GM18867 (cell line): ENCODE results near the gene SLC45A3.
A peak's percentile ranks its signal among the peaks of the same experiment; 100 is the strongest.
"Not testable (repeated sequence)": the region's sequence is repeated elsewhere in the genome, so short reads cannot be mapped to it uniquely, and the experiment has no call there.

ENCODE experiments used
- ATAC-seq: cut with Tn5 transposase; IDR thresholded peaks from one replicate; pipeline ENCODE4 v1.9.1; 2021; ENCODE audit warnings: mild to moderate bottlenecking, moderate library complexity; ENCODE audit not compliant: unreplicated experiment

SLC45A3 gene

DNA sequence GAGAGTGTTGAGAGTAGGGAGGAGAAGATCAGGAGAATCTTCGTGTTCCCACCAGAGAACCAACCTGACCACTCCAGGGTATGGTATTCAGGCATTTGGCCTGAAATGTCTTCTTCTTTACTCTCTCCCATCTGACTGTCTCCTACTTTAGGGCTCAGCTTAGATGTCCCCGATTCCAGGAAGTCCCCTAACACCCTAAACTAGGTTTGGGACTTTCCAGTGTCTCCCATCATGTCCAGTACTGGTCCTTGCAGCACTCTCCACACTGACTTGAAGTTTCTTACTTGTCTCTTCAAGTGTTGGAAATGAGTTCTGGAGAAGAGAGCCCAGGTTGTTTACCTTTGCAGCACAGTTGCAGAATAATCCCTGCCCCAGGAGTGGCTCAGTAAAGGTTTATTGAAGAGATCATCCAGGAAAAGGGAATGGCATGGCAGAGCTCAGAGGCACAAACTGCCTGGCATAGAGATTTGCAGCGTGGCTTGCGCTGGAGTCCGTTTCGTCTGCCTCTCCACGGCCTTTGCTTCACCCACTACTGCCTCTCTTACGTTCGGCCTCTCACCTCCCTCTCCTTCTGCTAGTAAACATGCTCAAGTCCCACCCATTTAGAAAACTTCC lies 42.3 kb downstream of the SLC45A3 start:
- no peak for ATAC-seq

- ATAC-seq = no peak
These were observed 43.6 kb downstream of the SLC45A3 start for GRCh38 chr1:205636732-205637131.

DNA sequence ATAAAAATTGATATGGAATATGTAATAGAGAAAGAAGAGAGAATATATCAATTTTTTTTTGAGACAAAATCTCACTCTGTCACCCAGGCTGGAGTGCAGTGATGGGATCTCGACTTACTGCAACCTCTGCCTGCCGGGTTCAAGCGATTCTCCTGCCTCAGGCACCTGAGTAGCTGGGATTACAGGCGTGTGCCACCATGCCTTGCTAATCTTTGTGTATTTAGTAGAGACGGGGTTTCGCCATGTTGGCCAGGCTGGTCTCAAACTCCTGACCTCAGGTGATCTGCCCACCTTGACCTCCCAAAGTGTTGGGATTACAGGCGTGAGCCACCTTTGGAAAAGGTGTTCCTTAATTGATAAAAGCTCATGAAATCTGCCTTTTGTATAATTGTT lies 44.2 kb downstream of the SLC45A3 start:
- not testable (repeated sequence) for ATAC-seq

GRCh38 chr1:205633421-205633976 lies 46.8 kb downstream of the SLC45A3 start:
- ATAC-seq = no peak

DNA sequence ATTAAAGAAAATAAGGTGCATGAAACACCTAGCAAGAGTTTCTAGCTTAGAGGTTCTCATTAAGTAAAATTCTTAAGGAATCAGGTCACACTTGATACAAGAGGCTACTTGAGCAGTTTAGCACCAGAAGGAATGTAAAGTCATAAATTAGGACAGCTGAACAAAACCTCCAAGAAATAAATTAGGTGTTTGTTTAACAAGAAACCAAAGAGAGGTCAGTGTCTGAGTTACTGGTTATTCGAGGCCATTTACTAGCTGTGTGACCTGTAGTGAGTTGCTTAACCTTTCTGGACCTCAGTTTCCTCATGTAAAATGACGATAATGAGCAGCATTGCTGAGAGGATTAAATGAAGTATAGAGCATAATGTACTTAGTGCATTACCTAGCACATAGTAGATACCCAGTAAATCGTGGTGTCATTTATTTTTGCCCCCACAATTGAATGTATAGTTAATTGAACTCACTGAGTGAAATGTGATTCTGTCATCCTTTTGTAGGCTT lies 47.6 kb downstream of the SLC45A3 start:
- ATAC-seq = no peak

DNA sequence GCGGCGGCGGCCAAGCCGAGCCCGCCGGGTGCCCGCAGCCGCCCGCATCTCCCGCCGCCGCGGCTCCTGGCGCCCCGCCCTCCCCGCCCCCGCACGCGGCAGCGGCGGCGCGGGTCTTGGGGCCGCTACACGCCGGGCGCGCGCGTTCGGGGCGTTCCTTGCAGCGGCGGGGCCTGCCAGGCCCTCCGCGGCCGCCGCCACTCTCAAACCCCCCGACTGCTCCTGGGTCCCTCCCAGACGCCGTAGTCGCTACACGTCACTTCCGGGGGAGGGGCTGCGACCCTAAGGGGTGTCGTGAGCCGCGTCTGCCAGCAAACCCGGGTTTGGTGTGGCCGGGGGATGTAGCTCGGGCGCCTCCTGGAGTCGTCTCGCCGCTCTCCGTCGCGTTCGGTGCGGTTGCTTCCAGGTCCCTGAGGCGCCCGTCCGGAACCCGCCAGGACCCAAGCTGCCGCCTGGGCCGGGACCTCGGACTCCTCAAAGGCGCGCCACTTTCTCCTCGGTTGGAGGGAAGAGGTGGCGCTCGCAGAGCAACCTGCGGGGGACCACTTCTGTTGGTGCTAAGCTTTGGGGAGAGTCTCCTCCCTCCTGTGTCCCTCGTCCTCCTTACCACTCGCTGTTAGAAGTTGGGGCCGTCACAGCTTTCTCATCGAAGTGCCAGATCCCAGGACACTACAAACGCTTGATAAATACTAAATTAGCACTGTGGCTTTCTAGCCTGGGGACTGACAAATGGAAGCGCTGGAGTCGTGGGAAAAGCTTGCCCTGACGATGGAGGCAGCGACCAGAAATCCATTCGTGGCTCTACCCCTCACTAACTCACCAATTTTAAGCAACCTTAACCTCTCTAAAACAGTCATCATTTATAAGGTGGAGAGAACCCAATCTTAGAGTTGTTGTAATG lies 48.3 kb downstream of the SLC45A3 start, which contains the start of gene ELK4:
Gene ELK4, minus strand, starts transcription at position 244 of the 901 bp plus-strand sequence. CDS start 8,129 bp downstream, outside the sequence.
- peak; percentile 74 for ATAC-seq

DNA sequence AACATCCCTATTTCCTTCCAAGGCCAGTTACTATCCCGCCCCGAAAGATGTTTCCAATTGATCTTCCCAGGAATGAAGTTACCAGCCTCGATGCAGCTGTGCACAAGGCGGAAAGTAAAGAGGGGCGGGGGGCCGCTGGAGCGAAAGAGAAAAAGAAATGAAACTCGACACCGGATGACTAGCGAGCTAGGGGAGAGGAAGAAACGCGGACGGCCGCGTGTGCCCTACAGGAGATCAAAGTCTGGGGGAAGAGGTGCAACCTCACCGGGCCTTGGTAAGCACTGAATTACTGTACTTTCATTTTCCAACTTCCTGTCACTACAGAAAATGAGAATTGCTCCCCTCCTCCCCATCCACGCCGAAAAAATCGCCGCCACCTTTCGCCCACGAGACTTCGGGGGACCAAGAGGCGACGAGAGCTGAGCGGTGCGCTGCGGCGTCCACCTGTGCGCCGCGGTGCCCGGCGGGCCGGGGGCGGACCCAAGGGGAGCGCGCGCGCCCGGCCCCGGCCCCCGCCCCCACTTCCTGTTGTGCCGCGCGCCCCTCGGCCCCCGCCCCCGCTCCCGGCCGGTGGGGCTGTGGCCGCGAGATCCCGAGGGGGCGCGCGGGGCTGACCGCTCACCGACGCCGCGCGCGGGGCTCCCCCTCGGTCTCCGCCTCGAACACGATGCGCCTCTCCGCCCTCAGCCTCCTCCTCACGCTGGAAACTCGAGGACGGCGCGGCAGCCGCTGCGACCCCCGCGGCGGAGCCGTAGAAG lies 49.1 kb downstream of the SLC45A3 start:
- peak; percentile 69 for ATAC-seq

DNA sequence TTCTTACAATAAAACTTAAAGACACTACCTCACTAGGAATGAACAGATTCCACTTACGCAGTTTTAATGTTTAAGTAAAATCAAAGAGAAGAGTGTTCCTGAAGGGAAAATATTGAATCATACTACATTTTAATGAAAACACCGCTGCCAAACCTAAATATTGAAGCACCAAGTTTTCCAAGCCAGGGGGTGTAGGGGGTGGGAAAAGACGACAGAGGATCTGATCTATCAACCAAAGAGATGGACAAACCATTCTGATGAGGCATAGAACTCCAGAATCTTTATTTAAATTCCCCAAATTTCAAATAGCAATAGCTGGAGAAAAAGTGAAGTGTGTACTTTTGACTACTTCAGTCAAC lies 49.7 kb downstream of the SLC45A3 start:
- no peak for ATAC-seq

GRCh38 chr1:205630241-205630640 lies 50.1 kb downstream of the SLC45A3 start:
- ATAC-seq = no peak

DNA sequence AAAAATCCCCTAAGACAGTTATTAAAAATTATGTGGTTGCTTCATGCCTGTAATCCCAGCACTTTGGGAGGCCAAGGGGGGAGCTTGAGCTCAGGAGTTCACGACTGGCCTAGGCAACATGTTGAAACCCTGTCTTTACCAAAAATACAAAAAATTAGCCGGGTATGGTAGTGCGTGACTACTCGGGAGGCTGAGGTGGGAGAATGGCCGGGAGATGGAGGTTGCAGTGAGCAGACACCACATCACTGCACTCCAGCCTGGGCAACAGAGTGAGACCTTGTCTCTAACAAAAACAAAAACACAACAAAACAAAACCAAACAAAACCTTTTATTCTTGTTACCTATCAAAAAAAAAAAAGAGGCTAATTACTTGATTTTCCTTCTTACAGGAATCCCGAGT lies 50.6 kb downstream of the SLC45A3 start:
- ATAC-seq = no peak

DNA sequence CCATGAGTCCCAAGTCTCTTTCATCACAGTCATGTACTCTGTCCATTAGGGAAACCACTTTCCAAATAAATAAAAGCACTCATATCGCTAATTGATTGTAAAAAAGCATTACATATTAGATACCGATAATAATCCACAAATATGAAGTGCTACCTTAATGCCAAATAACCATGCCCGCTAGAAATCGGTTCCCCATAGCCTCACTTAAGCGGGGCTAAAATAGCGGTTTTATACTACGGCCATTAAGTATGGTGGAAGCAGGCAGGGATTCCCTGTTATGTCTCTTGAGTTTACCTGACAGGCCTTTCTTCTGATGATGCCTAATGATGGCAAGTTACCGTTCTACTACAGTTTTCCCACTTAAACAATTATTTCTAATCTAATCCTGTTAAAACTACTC lies 52.4 kb downstream of the SLC45A3 start:
- no peak for ATAC-seq

DNA sequence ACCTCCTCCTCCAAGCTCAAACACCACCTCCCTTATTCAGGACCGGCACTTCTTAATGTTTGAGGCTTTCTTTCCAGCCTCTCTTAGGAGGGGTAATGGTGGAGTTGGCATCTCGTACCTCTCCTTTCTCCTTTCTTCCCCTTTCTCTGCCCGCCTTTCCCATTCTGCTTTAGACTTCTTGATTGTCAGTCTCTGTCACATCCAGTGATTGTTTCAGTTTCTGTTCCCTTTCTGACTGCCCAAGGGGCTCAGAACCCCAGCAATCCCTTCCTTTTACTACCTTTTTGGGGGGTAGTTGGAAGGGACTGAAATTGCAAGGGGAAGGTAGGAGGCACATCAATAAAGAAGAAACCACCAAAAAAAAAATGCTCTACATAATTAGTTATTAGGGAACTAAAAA lies 54.1 kb downstream of the SLC45A3 start:
- no peak for ATAC-seq

DNA sequence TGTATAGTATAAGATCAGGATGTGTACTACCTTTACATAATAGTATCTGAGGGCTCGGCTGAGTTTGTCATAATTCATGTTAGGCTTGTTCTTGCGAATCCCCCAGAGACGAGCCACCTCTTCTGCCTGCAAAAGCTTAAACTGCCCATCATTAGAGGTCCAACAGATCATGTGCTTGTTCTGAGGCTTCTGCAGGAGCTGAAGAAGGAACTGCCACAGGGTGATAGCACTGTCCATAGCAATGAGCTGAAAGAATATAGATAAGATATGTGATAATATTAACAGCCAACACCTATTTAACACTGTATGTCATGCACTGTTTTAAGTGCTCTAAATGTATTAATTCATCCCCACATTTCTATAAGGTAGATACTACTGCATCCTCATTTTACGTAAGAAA lies 56.7 kb downstream of the SLC45A3 start:
- ATAC-seq = no peak

- no peak for ATAC-seq
These were observed 60.0 kb downstream of the SLC45A3 start for GRCh38 chr1:205620269-205620668.

GRCh38 chr1:205619376-205619775 lies 60.9 kb downstream of the SLC45A3 start:
- ATAC-seq = no peak

- ATAC-seq = peak; percentile 64
These were observed 63.6 kb downstream of the SLC45A3 start for GRCh38 chr1:205616563-205617293.

DNA sequence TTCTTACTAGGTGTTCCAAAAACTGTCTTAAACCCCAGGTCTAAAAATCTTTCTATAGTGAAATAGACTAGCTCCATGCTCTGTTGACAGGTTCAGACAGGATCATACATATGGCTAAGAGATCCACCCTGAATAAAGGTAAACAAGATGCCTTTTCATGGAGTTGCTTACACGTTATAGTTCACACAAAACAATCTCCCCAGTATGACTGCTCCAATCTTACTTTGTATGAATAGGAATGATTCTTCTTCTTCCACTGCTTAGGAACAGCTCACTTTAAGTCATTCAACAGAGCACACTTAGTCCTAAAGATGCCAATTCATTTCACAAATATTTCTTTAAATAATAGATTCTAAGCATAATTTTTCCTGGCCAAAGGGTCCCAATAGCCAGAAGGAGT lies 64.5 kb downstream of the SLC45A3 start:
- ATAC-seq = no peak

- ATAC-seq = no peak
These were observed 66.4 kb downstream of the SLC45A3 start for GRCh38 chr1:205613854-205614412.

- ATAC-seq = no peak
These were observed 67.8 kb downstream of the SLC45A3 start for GRCh38 chr1:205612556-205612955.

- no peak for ATAC-seq
These were observed 68.2 kb downstream of the SLC45A3 start for GRCh38 chr1:205612104-205612503.
